B cell (primary cell): ENCODE data around the gene PVALEF. TPM values are rescaled to one million over a fixed set of nuclear protein-coding genes. Genes with fewer than 3 reads are reported as not detected.

Source experiments
- ATAC-seq: fragments of 200-7000 bp; cut with Tn5 transposase; one replicate; pipeline ENCODE4 v1.10.0; 2021; ENCODE audit warnings: low read depth, mild to moderate bottlenecking, moderate number of reproducible peaks, moderate library complexity
- CTCF ChIA-PET: fragments of 350-600 bp; sonication (Branson Sonifier 250); formaldehyde crosslinking; loops from one replicate; lab custom pipeline; 2021; ENCODE audit warnings: antibody characterized with exemption, inconsistent platforms; lab: Charles Lee
- POLR2A ChIA-PET: fragments of 350-600 bp; sonication (Branson Sonifier 250); formaldehyde crosslinking; loops from one replicate; lab custom pipeline; 2021; ENCODE audit warnings: antibody characterized with exemption; lab: Charles Lee
- DNase-seq: peaks from one replicate; pipeline ENCODE4 v3.0.0; 2013
- H2AFZ ChIP-seq: 2 replicates; pipeline ENCODE4 v1.6.1; 2012; ENCODE audit warnings: mild to moderate bottlenecking, low read depth, low read length; ENCODE audit not compliant: insufficient read depth, poor library complexity, severe bottlenecking
- H3K27ac ChIP-seq, 2 donors: 1 replicate in 1 of 2; 2 replicates in 1 of 2; pipeline ENCODE4 v1.5.1; 2012 to 2013; ENCODE audit warnings: low read length in 2 of 2, mild to moderate bottlenecking in 2 of 2, moderate library complexity in 1 of 2
- H3K27me3 ChIP-seq, 4 experiments: fragments of 200-600 bp in 1 of 4; sonication (generic) in 1 of 4; replicated peaks in 1 of 4; 1 replicate in 2 of 4; 2 replicates in 2 of 4; pipeline versions ENCODE4 v1.6.1 to v1.7.0; 2013 to 2016; ENCODE audit warnings: low read length in 3 of 4, mild to moderate bottlenecking in 2 of 4, mixed read lengths in 1 of 4, moderate library complexity in 1 of 4; ENCODE audit not compliant: insufficient read depth in 4 of 4, control insufficient read depth in 3 of 4; ENCODE audit errors: control extremely low read depth in 1 of 4
- H3K36me3 ChIP-seq, 2 experiments: replicated peaks in 1 of 2; 1 replicate in 1 of 2; 2 replicates in 1 of 2; pipeline versions ENCODE4 v1.6.1 to v1.7.1; 2013; ENCODE audit warnings: low read length in 1 of 2; ENCODE audit not compliant: insufficient read depth in 2 of 2, control insufficient read depth in 1 of 2; ENCODE audit errors: control extremely low read depth in 1 of 2, extremely low read depth in 1 of 2
- H3K4me1 ChIP-seq, 2 donors: fragments of 200-600 bp in 1 of 2; sonication (generic) in 1 of 2; 1 replicate in 1 of 2; 2 replicates in 1 of 2; pipeline versions ENCODE4 v1.5.1 to v1.6.1; 2013 to 2017; ENCODE audit warnings: low read length in 2 of 2; ENCODE audit not compliant: control insufficient read depth in 2 of 2, insufficient read depth in 2 of 2
- H3K4me2 ChIP-seq: replicated peaks from 2 replicates; pipeline ENCODE3; 2012; ENCODE audit warnings: mild to moderate bottlenecking, low read depth, low read length; ENCODE audit not compliant: poor library complexity, severe bottlenecking
- H3K4me3 ChIP-seq, 5 experiments: fragments of 200-600 bp in 1 of 5; sonication (generic) in 1 of 5; 1 replicate in 3 of 5; 2 replicates in 2 of 5; pipeline versions ENCODE4 v1.5.1 to v1.7.0; 2011 to 2016; ENCODE audit warnings: low read length in 4 of 5, mild to moderate bottlenecking in 4 of 5, low read depth in 2 of 5, control low read depth in 1 of 5, moderate library complexity in 1 of 5; ENCODE audit not compliant: insufficient read depth in 1 of 5; ENCODE audit errors: control extremely low read depth in 1 of 5, extremely low read depth in 1 of 5
- H3K79me2 ChIP-seq: fragments of 200-600 bp; sonication (generic); one replicate; pipeline ENCODE4 v1.6.0; 2016; ENCODE audit warnings: low read length; ENCODE audit not compliant: control insufficient read depth, insufficient read depth
- H3K9ac ChIP-seq: fragments of 200-600 bp; sonication (generic); 2 replicates; pipeline ENCODE4 v1.6.1; 2017; ENCODE audit warnings: mild to moderate bottlenecking, low read length, moderate library complexity
- H3K9me3 ChIP-seq, 3 donors: one replicate each; pipeline versions ENCODE4 v1.6.1 to v1.7.1; 2013; ENCODE audit warnings: low read length in 2 of 3; ENCODE audit not compliant: control insufficient read depth in 2 of 3, insufficient read depth in 1 of 3; ENCODE audit errors: control extremely low read depth in 1 of 3
- H4K20me1 ChIP-seq: 2 replicates; pipeline ENCODE4 v1.6.0; 2012; ENCODE audit warnings: mild to moderate bottlenecking, low read length; ENCODE audit not compliant: insufficient read depth, control insufficient read depth, poor library complexity, severe bottlenecking
- H3K27ac Mint-ChIP-seq: one replicate; pipeline ENCODE4 v1.8.0; 2021; ENCODE audit warnings: mixed read lengths
- H3K27me3 Mint-ChIP-seq: one replicate; pipeline ENCODE4 v1.8.0; 2021; ENCODE audit warnings: mixed read lengths
- H3K4me1 Mint-ChIP-seq: one replicate; pipeline ENCODE4 v1.8.0; 2021; ENCODE audit warnings: mixed read lengths
- H3K4me3 Mint-ChIP-seq: one replicate; pipeline ENCODE4 v1.8.0; 2021; ENCODE audit warnings: mixed read lengths
- H3K9me3 Mint-ChIP-seq: one replicate; pipeline ENCODE4 v1.8.0; 2022; ENCODE audit warnings: mixed read lengths; ENCODE audit not compliant: insufficient read depth
- EZH2 ChIP-seq: IDR thresholded peaks from 2 replicates; pipeline ENCODE4 v1.6.1; 2012; ENCODE audit warnings: borderline replicate concordance, low read depth, mild to moderate bottlenecking, moderate library complexity, low read length; ENCODE audit not compliant: insufficient read depth, poor library complexity, severe bottlenecking
- WGBS: methylation state at CpG from one replicate; pipeline ENCODE4 v1.1.5; 2013; ENCODE audit warnings: missing lambda C conversion rate; ENCODE audit not compliant: insufficient coverage; 5-methylcytosine and 5-hydroxymethylcytosine counted together
- intact Hi-C: fragments of 100-400 bp; cut with micrococcal nuclease; formaldehyde crosslinking; loops from one replicate; pipeline ENCODE4 v1.10.0; 2022
- polyA plus RNA-seq: library from polyadenylated mRNA; depleted of rRNA; stranded (reverse); fragments of >200 nt; gene quantifications from 2 replicates; pipeline ENCODE4 v1.2.3, GENCODE V29; 2012
- total RNA-seq, 2 donors: library from RNA; stranded (reverse); fragments of 120-200 nt in 1 of 2; gene quantifications; 1 replicate in 1 of 2; 2 replicates in 1 of 2; pipeline versions ENCODE4 v1.2.3 to v1.2.4, GENCODE V29; 2013 to 2022
- TF ChIP-seq, protein P1 (sequence below): fragments of 200-600 bp; IDR thresholded peaks from one replicate; pipeline ENCODE4 v1.8.0; 2022; ENCODE audit warnings: antibody characterized with exemption, mild to moderate bottlenecking

PVALEF gene
- total and polyA plus RNA-seq, 2 donors (not counting 1 experiment from before 2014, with no cell fraction given): not detected

DNA sequence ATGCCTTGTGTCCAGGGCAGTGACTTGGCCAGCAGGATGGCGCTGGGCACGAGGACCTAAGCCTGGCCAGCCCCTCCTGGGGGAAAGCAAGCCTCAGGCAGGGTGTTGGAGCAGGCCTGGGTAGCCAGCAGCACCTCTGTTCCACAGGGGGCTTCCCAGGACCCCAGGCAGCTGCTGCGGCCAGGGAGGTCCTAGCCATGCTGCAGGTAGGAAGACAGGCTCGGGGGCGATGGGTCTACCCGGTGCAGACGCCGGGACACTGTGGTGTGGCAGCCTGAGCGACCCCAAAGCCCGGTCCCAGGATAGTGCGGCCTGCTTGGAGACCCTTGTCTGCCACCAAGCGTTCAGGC lies 23.2 kb downstream of the PVALEF start:
- H3K4me3 Mint-ChIP-seq: no peak overlapping the region
- H3K36me3 ChIP-seq: no peaks in the 10 kb centered on the region
- no peak overlapping the region for H3K4me2 ChIP-seq
- H3K9me3 ChIP-seq: peaks cover 0 to 2% (median 0%) of the 10 kb centered on the region in 3 donors
- POLR2A ChIA-PET: no interaction called here
- intact Hi-C loops: no loop called here
- no peak for TF ChIP-seq EZH2
- TF ChIP-seq, protein P1, sequence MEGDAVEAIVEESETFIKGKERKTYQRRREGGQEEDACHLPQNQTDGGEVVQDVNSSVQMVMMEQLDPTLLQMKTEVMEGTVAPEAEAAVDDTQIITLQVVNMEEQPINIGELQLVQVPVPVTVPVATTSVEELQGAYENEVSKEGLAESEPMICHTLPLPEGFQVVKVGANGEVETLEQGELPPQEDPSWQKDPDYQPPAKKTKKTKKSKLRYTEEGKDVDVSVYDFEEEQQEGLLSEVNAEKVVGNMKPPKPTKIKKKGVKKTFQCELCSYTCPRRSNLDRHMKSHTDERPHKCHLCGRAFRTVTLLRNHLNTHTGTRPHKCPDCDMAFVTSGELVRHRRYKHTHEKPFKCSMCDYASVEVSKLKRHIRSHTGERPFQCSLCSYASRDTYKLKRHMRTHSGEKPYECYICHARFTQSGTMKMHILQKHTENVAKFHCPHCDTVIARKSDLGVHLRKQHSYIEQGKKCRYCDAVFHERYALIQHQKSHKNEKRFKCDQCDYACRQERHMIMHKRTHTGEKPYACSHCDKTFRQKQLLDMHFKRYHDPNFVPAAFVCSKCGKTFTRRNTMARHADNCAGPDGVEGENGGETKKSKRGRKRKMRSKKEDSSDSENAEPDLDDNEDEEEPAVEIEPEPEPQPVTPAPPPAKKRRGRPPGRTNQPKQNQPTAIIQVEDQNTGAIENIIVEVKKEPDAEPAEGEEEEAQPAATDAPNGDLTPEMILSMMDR: no peak
- no peaks in the 10 kb centered on the region for H3K4me1 ChIP-seq
- over 99% methylated on average over 12 of the region's 12 CpGs for WGBS
- ATAC-seq (no peak), DNase-seq (no peak)
- CTCF ChIA-PET: no interaction called here
- no peak overlapping the region for H3K27ac Mint-ChIP-seq
- no peak overlapping the region for H3K9ac ChIP-seq
- H3K79me2 ChIP-seq: no peaks in the 10 kb centered on the region
- no peak overlapping the region for H3K4me3 ChIP-seq
- no peaks in the 10 kb centered on the region for H3K9me3 Mint-ChIP-seq
- peaks cover 0 to 7% (median 0%) of the 10 kb centered on the region in 4 experiments for H3K27me3 ChIP-seq
- no peaks in the 10 kb centered on the region for H3K4me1 Mint-ChIP-seq
- H2AFZ ChIP-seq: no peak overlapping the region
- H3K27me3 Mint-ChIP-seq: peaks cover 6% of the 10 kb centered on the region
- H4K20me1 ChIP-seq: no peaks in the 10 kb centered on the region
- no peak overlapping the region for H3K27ac ChIP-seq

DNA sequence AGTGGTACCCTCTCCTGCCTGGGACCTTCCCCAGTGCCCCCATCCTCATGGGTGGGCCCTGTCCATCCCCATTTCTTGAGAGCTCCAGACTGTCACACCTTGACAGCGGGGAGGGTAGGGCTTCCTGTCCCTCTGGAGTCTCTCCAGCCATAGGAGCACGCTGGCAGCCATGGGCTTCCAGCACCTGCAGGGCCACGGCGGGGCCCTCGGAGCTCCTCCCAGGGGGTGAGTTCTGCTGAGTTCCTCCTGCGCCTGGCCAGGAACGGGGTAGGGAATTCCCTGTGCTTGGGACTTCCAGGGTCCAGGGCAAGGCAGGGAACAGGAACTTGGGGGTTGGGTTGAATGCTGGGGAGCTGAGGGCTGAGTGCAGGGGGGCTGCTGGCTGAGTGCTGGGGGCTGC lies 23.7 kb downstream of the PVALEF start:
- 93% methylated on average over 7 of the region's 7 CpGs for WGBS
- no peak overlapping the region for H3K27ac ChIP-seq
- Mint-ChIP-seq H3K9me3 (no peaks in the 10 kb centered on the region), H3K27ac (no peak overlapping the region), H3K27me3 (peaks cover 5% of the 10 kb centered on the region), H3K4me3 (no peak overlapping the region), H3K4me1 (no peaks in the 10 kb centered on the region)
- no peak for DNase-seq
- no peaks in the 10 kb centered on the region for H3K4me1 ChIP-seq
- POLR2A ChIA-PET: no interaction called here
- no peak overlapping the region for H3K4me3 ChIP-seq
- H3K36me3 ChIP-seq: no peaks in the 10 kb centered on the region
- H3K27me3 ChIP-seq: peaks cover 0 to 5% (median 0%) of the 10 kb centered on the region in 4 experiments
- TF ChIP-seq, protein P1: no peak
- no peaks in the 10 kb centered on the region for H3K79me2 ChIP-seq
- no peak overlapping the region for H2AFZ ChIP-seq
- intact Hi-C loops: no loop called here
- no peak for ATAC-seq
- H4K20me1 ChIP-seq: no peaks in the 10 kb centered on the region
- no peaks in the 10 kb centered on the region for H3K9me3 ChIP-seq
- CTCF ChIA-PET: interaction anchor here (0.7 kb wide), 1 partner anchor 9 kb away, joined by 3 read pairs; no protein-coding TSS in a partner anchor
- no peak overlapping the region for H3K4me2 ChIP-seq
- H3K9ac ChIP-seq: no peak overlapping the region
